CD4-positive, alpha-beta T cell treated with Interleukin-2 at 100 ng/mL for 4 hours (primary cell): ENCODE measurements around the gene CIAO2B.
"Not testable (repeated sequence)": the region's sequence is repeated elsewhere in the genome, so short reads cannot be mapped to it uniquely, and the experiment has no call there.

Experiments
- DNase-seq: peaks from one replicate; pipeline ENCODE4 v3.0.0-alpha.2; 2020; ENCODE audit warnings: low spot score

Gene CIAO2B

DNA sequence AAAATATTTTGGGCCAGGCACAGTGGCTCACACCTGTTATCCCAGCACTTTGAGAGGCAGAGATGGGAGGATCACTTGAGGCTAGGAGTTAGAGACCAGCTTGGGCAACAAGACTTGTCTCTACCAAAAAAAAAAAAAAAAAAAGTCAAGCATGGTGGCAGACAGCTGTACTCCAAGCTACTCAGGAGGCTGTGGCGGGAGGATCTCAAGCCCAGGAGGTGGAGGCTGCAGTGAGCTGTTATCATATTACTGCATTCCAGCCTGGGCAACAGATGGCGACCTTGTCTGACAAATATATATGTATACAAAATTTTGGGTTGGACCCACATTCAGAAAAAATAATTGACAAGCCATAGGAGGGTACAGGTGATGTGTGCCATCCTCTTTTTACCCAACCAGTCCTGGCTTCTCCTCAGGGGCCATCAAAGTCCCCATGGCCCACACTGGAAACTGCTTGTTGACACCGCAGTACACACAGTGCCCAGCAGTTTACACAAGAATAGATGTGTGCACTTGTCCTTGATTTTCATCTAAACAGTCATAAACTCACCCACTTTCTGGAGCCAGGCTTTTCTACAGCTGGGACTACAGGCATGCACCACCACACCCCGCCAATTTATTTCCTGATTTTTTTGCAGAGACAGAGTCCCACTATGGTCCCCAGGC, 2.8 kb upstream of the CIAO2B start:
- DNase-seq: no peak

DNA sequence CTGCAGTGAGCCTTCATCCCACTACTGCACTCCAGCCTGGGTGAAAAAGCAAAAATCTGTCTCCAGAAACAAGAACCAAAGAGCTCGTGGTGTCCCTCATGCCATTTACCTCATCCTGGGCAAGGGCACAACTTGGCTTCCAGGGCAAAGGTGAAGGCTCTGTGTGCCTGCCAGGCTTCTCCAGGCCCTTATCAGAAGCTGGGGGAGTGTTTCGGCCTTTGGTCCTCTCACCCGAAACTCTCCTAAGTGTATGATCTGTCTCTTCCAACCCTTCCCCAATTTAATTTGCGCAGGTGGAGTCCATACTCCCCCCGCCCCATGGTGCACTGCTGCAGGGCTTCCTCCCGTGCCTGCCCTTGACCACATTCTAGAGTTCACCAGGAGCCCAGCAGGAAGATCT, 2.3 kb upstream of the CIAO2B start:
- DNase-seq: no peak

DNA sequence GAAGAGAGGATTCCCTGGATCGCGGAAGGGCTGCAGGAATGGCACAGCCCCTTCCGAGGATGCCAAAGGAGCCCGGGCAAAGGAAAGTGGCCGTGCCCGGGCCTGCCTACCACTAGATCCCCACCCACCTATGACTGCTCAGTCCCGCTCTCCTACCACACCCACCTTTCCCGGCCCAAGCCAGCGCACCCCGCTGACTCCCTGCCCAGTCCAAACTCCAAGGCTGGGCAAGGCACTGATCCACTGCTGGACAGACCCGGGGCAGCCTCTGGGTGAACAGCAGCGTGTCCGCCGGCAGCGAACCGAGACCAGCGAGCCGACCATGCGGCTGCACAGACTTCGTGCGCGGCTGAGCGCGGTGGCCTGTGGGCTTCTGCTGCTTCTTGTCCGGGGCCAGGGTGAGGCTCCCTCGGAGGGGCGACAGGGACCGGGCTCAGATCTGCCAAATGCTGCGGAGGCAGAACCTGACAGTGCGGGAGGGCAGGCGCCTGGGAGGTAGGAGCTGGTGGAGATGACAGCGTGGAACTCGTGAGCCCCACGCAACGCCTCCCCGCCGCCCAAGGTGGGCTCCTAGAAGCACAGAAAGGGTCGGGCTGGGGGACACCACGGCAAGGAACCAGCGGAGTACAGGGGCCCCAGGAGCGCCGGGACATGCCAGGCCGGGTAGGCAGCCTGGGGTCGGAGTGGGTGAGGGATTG, 1.3 kb upstream of the CIAO2B start, which contains the start of gene CES2:
Gene CES2, plus strand, starts transcription at position 203 of the 698 bp plus-strand sequence. Its CDS starts 120 bp downstream, at position 323.
- no peak for DNase-seq

DNA sequence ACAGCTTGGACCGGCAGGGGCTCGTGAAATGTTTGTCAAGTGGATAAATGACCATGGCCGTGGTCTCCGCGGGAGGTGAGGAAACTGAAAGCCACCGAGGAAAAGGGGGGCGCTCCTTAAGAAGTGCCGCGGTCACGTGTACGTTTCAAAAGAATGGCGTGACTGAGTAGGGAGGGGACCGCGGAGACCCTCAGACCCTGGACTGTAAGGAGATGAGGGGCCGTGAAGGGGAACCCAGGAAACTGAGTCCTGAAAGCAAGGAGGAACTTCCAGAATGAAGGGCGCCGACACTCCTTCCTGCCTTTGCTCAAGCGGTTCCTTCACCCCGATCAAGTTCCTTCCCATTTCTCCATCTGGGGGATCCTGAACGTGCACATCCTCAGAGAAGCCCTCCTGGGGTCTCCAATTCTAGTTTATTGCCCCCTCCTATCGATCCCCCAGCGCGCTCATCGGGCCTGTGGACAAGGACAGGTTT, 674 bp upstream of the CIAO2B start:
- not testable (repeated sequence) for DNase-seq

DNA sequence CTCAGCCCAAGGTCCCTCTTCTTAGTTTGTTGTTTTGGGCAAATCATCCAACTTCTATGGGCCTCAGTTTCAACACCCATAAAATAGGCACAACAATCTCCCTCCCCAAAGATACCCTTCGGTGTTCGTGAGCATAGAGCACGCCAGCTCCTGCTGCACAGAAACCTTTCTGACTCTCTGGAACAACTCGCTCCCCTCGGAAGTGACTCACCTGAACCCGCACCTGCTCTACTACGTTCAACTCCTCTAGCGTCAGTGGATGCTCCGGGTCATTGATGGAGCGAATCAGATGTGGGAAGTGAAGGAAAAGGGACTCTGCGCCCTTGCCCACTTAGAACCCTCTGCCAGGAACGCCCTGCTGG, 445 bp downstream of the CIAO2B start:
- peak; percentile 51 for DNase-seq

DNA sequence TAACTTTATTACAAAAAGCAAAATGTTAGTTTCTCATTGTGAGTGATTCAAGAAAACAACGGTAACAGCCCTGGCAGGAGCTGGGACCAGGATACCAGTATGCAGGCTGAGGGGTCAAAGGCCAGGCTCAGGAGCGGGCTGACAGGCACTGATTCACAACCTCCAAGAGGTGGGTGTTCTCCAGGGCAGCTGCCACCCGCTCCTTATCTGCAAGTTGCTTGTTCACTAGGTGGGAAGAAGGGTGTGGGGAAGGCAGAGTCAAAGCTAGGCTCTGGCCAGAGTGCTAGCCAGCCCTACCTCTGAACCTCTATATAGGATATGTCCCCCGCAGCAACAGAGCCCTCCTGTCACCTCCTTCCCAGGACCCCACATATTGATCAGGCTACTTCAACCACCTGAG, 2.1 kb downstream of the CIAO2B start:
- no peak for DNase-seq

DNA sequence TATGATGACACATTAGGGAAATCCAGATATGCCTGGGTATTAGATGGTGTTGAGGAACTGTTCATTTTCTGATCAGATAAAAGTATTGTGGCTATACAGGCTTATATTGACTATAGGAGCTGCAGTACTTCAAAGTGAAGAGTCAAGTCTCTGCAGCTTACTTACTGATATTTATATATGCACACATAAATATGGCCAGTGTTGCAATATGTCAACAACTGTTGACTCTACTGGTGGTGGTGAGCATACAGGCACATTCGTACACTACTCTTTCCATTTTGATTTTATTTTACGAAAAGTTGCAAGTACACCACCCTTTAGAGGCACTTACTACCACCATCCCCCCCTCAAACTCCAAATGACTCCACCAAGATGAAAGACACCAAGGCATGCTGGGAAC, 2.5 kb downstream of the CIAO2B start:
- no peak for DNase-seq

DNA sequence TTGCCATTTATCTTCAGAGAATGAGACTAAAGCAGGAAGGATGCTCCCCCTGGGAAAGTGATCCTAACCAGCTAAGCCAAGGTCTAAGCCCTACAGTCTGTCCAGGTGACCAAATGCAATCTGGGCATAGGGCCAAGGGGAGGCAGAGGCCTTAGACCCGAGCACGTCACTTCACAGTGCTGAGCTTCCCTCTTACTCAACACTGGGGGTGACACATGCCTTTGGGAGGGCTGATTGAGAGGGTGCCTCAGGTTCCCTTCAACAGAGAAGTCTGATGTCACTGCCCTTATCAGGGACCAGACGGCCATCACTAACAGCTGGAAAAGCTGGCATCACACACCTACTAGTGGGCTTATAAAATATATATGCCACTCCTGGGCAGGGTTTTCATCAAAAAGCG, 4.0 kb downstream of the CIAO2B start:
- no peak for DNase-seq

DNA sequence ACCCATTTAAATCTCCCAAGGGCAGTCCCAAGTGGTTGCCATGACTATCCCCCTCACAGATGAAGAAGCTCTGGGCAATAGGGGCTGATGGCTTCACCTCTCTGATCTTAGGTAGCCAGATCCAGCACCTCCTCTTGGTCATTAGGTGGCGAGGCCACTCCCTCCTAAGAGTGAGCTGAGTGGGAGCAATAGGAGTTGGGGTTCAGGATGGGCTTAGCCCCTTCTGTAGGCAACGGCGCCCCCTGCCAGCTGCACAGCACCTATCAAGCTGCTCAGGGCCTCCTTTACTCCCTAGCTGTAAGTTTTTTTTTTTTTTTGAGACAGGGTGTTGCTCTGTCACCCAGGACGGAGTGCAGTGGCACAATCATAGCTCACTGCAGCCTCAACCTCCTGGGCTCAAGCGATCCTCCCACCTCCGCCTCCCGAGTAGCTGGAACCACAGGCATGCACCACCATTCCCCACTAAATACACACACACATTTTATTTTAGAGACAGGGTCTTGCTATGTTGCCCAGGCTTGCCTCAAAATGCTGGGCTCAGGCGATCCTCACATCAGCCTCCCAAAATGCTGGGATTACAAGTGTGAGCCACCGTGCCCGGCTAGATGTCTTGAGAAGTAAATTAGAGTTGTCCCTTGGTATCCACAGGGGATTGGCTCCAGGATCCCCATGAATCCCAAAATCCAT, 5.4 kb downstream of the CIAO2B start:
- no peak for DNase-seq

DNA sequence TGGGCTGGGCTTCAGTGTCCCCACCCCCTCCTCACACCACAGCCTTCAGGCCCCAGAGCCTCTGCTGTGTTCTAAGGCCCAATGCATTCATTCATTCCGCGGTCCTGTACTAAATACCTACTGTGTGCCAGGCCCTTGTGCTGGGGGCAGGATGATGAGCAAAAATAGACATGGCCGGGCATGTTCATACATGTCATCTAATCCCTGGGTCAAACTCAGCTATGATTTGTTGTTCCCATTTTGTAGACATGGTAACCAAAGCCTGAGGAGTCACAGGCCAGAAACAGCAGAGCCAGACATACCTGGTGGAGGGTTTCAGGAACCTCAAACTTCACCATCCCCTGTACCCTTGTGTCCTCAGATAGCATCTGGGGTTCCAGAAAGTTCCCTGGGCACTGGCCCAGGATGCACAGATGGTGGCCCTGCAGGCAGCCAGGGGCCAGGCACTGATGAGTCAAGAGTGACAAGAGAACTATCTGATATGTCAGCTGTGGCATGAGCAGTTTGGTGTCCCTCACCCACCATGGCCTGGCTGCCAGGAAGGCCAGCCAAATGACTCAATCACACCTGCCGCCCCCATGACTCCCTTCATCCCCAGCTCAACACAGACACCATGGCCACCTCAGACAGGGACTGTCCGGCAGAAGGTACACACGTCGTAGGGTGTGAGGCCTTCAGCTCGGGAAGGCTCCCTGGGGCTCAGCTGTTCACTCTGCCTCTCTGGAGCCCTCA, 6.1 kb downstream of the CIAO2B start:
- DNase-seq: no peak

DNA sequence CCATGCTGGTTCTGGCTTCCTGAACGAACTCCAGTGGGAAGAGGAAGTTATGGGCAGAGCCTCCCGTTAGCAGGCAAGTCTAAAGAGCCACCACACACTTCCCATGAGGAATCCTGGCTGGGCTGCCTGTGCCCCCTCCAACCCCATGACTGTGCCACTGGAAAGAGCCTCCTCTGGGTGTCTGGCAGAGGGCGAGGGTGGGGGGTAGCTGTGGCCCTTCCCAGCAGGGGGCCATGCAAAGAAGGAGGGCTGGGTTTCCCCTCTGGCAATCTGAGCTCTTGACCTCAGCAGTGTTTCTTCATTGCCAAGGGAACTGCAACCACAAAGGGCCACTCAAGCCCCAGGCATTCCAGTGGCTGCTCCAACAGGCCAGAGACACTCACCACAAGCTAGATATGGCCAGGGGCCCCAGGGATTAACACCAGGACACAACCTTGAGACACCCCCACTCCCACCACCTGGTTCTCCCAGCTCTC, 7.2 kb downstream of the CIAO2B start:
- DNase-seq: no peak

DNA sequence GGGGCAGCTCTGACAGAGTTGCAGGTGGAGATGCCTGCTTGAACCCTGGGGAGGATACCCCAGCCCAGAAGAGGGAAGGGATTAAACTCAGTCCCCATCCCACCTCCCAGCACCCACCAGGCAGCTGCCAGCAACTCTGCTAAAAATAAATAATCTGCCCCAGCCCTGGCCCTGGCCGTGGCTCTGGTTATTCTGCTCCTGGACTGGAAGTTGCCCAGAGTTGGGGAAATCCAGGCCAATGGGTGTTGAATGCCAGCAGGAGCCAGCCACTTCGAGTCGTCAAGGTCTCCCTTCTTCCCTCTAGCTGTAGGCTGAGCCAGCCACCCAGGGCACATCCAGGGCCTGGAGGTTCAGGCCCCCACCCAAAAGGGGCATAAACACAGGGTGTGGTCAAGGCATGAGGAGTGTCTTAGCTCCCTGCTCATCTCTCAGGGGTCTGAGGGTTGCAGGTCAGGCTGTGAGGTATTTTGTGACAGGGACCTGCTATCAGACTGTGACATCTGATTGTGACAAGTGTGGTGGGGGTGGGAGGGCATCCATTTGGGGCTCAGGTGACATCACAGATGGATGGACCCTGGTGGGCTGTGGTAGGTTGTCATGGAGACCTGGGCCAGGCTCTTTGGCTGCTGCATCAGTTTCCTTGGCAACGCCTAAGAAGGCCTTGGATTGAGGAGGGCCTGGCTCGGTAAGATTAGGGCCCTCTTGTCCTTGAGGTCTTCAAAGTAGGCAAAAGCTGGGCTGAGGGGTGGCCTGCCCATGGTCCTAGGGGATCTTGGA, 7.8 kb downstream of the CIAO2B start:
- DNase-seq: no peak

DNA sequence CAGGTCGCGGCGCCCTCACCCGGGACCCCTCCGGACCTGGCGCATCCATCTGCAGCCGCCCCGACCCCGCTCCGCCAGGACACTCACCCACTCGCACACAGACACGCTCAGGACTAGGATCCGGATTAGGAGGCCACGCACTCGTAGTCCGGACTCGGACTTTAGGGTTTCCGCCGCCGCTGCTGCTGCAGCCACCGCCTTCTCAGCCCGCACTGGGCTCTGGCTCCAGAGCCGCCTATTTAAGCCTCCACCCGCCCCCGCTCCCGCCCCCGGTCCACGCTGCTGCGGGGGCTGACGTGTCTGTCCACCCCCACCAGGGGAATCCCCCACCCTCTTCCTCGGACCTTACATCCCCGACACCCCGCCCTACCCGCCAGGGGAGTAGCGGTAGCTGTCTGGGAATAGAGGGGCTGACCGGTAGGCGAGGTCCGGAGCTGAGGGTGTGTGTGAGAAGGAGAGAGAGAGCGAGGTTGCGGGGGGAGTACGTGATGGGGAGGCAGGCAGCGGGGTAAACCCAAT, 8.8 kb downstream of the CIAO2B start, which contains the start of gene RRAD:
Gene RRAD, minus strand, starts transcription at position 214 of the 519 bp plus-strand sequence. CDS start 356 bp downstream, outside the sequence.
- DNase-seq: no peak

DNA sequence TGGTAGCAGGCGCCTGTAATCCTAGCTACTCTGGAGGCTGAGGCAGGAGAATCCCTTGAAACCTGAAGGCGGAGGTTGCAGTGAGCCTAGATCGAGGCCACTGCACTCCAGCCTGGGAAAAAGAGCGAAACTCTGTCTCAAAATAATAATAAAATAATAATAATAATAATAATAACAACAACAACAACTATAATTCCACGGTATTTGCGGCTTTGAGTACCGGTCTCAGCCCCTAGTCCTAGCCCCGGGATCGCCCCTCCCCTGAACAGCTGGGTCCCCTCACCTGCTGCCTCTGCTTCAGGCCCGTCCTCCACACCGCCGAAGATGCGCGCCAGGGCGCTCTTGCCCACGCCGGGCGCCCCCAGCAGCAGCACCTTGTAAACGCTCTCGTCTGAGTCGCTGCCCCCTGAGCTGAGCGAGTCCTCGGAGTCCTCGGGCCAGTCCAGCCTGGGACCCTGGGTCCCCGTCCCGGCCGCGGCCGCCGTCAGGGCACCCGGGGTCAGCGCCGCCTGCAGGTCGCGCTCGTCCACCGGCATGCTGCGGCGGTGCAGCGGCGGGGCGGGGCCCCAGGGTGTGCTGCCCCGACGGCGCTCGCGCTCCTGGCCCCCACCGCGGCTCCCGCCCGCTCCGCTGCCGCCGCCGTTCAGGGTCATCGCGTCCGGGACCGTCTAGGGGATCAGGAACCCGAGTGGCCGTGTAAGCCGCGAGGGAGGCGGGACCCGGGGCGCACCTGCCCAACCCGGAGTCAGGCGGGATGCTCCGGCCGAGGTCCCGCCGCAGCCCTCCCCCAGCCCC, 9.5 kb downstream of the CIAO2B start:
- no peak for DNase-seq

DNA sequence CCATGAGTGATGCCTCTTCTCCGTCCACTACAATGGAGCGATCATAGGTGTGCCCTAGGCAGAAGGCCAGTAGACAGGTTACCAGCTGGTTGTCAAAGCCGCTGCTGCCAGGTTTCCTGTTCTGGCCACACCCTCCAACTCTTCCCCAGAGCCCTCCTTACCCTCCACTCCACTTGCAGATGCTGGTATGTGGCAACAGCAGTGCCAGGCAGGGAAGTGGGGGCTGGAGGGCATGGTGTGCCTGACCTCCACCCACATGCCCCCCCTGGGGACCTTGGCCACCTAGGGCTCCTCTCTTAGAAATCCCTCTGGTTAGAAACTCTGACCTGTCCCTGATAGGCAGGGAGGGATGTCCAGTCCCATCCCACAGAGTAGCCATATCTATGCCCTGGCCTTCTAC, 10.3 kb downstream of the CIAO2B start:
- DNase-seq: no peak

DNA sequence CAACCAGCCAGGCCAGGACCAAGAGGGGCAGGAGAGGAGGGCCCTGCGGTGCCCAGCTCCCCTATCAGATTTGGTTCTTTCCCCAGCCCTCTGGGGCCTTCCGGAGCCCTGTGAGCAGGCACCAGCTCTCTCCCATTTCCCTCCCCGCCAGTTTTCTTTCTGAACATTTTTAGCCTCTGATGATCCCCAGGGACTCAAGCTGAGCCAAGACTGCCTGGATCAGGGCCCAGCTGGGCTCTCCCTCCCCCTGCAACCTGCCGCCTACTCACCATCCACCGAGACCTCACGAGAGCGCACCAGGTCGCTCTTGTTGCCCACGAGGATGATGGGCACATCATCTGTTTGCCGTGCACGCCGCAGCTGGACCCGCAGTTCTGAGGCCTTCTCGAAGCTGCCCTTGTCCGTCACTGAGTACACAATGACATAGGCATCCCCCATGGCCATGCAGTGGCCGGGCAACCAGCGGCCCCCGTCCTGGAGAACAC, 10.9 kb downstream of the CIAO2B start:
- no peak for DNase-seq

DNA sequence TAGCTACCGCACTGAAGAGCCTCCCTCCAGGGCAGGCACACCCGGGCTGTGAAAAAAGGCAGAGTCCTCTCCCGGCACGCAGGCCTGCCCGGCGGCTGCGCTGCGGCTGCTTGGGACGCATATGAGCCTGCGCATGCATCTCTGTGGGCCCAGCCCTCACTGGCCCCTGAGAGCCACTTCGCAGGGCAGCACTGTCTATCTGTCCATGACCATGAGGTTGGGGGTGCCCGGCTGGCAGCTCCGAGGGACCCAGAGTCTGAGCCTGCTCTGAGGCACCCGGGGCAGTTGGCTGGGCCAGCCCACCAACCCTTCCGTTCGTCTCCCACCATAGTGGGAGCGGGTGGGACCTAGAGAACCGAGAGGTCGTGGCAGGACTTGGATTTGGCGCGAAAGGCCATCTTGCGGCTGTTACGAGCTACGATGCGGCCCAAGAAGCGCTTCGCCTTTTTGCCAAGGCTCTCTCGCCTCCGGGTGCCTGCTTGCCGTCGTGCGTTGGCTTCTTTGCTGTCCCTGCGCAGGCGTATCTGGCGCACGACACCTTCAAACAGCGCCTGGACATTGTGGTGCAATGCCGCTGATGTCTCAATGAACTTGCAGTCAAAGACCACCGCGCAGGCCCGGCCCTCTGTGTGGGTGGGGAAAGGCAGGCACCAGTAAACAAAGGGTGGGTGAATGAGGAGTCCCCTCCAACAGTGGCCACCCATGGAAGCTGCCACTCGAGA, 12.3 kb downstream of the CIAO2B start:
- no peak for DNase-seq

DNA sequence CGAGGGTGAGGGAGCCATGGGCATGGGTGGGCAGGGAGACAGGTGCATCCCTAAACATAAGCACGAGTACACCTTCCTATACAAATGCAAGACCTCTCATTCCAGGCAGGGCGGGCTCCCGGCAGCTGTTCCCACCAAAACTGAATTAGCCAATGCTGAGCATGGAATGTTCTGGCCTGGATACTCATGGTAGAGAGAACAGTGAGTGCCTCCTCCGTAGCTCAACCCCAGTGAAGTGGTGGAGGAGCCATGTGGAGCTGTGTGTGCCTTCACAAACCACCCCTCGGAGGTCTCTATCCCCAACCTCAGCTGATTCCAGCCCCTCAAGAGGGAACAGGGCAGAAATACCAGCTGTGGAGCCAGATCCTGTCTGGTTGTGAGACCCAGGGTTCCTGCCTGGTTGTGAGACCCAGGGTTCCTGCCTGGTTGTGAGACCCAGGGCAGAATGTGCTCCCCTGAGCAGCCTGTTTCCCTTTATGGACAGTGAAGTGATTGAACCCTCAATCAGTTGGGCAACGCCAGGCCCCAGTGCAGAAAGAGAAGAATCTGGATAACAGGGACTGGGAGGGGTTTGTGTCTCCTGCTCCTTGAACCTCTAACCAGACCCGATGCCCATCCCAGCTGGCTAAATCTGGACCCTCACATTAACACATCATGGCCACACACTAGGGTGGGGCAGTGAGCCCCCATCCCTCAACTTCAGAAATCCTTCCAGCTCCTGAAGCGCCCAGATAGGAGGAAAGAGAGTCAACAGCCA, 13.1 kb downstream of the CIAO2B start:
- no peak for DNase-seq

DNA sequence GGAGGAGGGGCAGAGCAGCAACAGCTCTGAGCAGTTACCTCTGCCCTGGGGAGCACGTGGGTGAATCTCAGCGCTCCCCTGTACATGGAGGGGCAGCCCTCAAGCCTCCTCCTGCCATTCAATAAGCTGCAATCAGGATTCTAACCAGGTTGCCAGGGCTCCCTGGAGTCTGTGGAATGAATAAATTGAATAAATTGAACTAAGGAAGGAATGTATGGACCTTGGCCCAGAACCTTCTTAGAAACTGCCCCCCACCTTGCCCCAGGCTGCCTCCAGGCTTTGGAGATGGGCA, 14.0 kb downstream of the CIAO2B start:
- DNase-seq: no peak
